Keratinocyte (primary cell): ENCODE data around the gene PGAM2.

Source experiments
- CTCF ChIP-seq, 3 experiments: IDR thresholded peaks in 1 of 3; conservative IDR thresholded peaks in 1 of 3; optimal IDR thresholded peaks in 1 of 3; 2 replicates in 2 of 3; 3 replicates in 1 of 3; pipeline versions ENCODE3 to v1.5.1; 2011; ENCODE audit warnings: low read length in 3 of 3, mild to moderate bottlenecking in 3 of 3, moderate library complexity in 2 of 3, control low read depth in 1 of 3, inconsistent platforms in 1 of 3; ENCODE audit not compliant: insufficient read depth in 2 of 3; ENCODE audit errors: extremely low read depth in 1 of 3
- EZH2 ChIP-seq: IDR thresholded peaks from one replicate; pipeline ENCODE4 v1.6.1; 2012; ENCODE audit warnings: inconsistent platforms, mild to moderate bottlenecking, low read length, moderate library complexity

GRCh38 chr7:44044315-44045225 lies 20.8 kb downstream of the PGAM2 start, which contains the start of gene DBNL:
- TF ChIP-seq CTCF (optimal IDR thresholded peaks at IDR 0.05 in 1 of 3, IDR thresholded peaks at IDR 0.05 in 1 of 3, conservative IDR thresholded peaks at IDR 0.05 in 1 of 3; ENCODE audit: extremely low read depth in 1 of 3, insufficient read depth in 2 of 3, low read length in 3 of 3) (no peak), EZH2 (no peak)
